Stimulated activated CD8-positive, alpha-beta memory T cell treated with anti-CD3 and anti-CD28 coated beads, Interleukin-7, amount 100 ng/mL, for 48 hours (primary cell): ENCODE results near the gene OSBPL8.
A peak's percentile ranks its signal among the peaks of the same experiment; 100 is the strongest.
"Not testable (repeated sequence)": the region's sequence is repeated elsewhere in the genome, so short reads cannot be mapped to it uniquely, and the experiment has no call there.

Source experiments
- DNase-seq, 2 donors: peaks; one replicate each; pipeline ENCODE4 v3.0.0-alpha.2; 2020; ENCODE audit warnings: low read depth in 1 of 2; ENCODE audit errors: extremely low read depth in 1 of 2

OSBPL8 gene

GRCh38 chr12:76375939-76376338 lies 183.6 kb downstream of the OSBPL8 start:
- DNase-seq: no peak

DNA sequence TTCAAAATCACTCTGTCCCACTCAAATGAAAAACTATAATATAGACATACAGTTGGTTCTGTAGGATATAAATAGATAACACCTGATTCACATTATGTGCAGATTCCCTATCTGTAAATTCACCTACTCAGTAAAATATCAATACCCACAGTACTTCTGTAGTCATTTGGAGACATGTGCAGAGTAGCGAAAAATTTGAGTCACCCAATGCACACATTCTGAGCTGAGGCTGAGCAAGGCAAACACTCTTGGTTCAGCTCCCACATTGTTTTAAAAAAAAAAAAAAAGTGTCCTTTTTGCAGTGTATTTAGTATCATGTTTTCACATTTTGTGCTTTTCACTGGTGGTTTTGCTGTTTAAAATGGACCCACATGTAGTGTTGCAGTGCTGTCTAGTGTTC lies 184.1 kb downstream of the OSBPL8 start:
- peak in 1 of 2 donors; percentile 5 for DNase-seq

GRCh38 chr12:76374386-76375020 lies 185.1 kb downstream of the OSBPL8 start:
- DNase-seq: no peak

DNA sequence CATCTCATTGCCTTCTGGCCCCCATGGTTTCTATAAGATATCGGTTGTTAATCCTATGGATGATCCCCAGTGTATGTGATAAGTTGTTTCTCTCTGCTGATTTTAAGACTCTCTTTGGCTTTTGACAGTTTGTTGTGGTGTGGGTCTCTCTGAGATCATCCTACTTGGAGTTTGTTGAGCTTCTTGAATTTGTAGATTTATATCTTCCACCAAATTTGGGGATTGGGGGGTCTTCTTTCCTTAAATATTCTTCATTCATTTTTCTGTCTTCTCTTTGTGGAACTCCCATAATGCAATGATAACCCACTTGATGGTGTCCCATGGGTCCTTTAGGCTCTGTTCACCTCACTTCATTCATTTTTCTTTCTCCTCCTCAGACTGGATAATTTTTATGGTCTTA lies 191.3 kb downstream of the OSBPL8 start:
- no peak for DNase-seq

DNA sequence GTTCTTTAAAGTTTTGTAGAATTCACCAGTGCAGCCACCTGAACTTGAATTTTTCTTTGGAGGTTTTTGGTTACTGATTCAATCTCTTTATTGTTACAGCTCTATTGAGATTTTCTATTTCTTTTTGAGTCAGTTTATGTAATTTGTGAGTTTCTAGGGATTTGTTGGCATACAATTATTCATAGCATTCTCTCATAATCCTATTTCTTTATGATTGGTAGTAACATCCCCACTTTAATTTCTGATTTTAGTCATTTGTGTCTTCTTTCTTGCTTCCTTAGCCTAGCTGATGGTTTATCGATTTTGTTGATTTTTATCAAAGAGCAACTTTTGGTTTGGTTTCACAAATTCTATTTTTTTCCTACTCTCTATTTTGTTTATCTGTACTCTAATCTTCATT lies 193.4 kb downstream of the OSBPL8 start:
- no peak for DNase-seq

- not testable (repeated sequence) for DNase-seq
Measured at GRCh38 chr12:76364131-76364530, 195.4 kb downstream of the OSBPL8 start.

DNA sequence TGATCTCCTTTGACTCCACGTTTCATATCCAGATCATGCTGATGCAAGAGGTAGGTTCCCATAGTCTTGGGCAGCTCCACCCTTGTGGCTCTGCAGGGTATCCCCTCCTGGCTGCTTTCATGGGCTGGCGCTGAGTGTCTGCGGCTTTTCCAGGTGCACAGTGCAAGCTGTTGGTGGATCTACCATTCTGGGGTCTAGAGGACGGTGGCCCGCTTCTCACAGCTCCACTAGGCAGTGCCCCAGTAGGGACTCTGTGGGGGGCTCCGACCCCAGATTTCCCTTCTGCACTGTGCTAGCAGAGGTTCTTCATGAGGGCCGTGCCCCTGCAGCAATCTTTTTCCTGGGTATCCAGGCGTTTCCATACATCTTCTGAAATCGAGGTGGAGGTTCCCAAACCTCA lies 199.3 kb downstream of the OSBPL8 start:
- no peak for DNase-seq

- no peak for DNase-seq
Measured at GRCh38 chr12:76356071-76356470, 203.5 kb downstream of the OSBPL8 start.

GRCh38 chr12:76348079-76348901 lies 211.3 kb downstream of the OSBPL8 start, which contains the start of gene BBS10:
TSS of gene BBS10 (minus strand) at chr12:76348415. CDS start at chr12:76348358, 57 bp downstream.
- peak; percentile 74 to 82 for DNase-seq

DNA sequence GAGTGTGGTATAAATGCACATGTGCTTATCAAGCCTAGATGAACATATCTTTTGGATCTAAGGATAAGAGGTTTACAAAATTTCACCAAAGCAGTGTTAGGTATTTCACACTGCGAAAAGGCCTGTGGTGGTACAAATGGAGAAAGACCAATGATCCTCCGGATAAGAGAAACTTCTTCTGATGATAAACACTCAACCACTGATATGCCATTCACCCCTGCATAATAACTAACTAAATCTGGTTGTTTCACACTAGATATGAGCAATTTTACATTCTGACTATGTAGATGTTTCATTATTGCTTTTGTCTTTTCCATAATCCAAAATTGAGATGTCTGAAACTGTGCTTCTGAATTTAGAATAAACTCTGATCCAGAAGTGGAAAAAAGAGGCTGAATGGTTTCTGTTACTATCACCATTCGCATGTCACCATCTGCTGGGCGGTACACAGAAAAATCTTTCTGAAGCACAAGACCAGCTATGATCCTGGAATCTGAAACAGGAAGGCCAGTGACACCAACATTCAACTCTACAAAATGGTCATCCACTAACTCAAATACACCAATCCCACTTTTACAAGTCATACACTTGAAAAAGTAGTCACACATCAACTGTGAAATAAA lies 212.7 kb downstream of the OSBPL8 start:
- DNase-seq: peak in 1 of 2 donors; percentile 27

- no peak for DNase-seq
Measured at GRCh38 chr12:76346236-76346635, 213.3 kb downstream of the OSBPL8 start.

GRCh38 chr12:76345569-76345968 lies 214.0 kb downstream of the OSBPL8 start:
- DNase-seq: no peak

GRCh38 chr12:76341436-76342030 lies 218.0 kb downstream of the OSBPL8 start:
- DNase-seq: no peak

DNA sequence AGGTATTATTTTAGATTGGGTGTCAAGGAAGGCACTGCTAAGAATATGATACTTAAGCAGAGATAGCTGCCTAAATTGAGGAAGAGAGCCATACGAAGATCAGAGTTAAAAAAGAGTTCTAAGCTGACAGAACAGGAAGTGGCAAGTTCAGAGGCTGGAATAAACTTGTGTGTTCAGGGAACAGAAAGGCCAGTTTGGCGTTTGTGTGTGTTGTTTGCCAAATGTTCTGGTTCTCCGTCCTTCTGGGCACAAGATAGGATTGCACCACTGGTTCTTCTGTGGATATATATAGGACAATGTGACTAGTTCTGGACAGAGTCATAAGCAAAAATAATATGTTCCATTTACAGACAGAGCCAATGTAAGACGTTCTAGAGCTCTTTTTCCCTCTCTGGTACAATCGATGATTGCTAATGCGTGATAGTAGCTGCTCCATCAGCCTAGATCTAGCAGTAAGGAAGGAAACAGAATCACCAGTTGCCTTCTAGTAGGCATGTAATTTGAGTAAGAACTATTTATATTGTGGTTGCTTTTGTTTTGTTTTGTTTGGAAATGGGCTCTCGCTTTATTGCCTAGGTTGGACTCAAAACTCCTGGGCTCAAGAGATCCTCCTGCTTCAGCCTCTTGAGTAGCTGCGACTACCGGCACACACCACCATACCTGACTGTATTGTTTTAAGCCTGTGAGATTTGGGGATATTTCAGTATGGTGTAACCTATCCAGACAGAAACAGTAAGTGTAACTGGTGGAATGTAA lies 218.7 kb downstream of the OSBPL8 start:
- no peak for DNase-seq

- DNase-seq: no peak
Measured at GRCh38 chr12:76337583-76337982, 222.0 kb downstream of the OSBPL8 start.

DNA sequence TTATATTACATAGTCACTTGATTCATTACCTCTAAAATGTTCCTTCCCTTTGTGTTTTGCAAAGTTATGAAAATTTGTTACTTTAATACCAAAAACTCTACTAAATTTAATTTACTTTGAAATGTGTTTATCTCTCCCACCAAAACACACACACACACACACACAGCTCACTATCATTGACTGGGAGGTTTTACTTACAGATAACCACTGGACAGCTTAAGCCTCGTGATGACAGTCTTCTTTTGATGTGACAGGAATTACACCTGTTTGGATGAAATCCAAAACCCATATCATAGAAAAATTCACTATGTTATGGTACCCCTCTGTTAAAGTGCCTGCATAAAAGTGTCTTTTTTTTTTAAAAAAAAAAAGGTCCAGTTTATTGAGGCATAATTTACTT lies 227.0 kb downstream of the OSBPL8 start:
- DNase-seq: no peak

- DNase-seq: no peak
Measured at GRCh38 chr12:76329606-76330005, 230.0 kb downstream of the OSBPL8 start.

GRCh38 chr12:76329159-76329558 lies 230.4 kb downstream of the OSBPL8 start:
- no peak for DNase-seq

DNA sequence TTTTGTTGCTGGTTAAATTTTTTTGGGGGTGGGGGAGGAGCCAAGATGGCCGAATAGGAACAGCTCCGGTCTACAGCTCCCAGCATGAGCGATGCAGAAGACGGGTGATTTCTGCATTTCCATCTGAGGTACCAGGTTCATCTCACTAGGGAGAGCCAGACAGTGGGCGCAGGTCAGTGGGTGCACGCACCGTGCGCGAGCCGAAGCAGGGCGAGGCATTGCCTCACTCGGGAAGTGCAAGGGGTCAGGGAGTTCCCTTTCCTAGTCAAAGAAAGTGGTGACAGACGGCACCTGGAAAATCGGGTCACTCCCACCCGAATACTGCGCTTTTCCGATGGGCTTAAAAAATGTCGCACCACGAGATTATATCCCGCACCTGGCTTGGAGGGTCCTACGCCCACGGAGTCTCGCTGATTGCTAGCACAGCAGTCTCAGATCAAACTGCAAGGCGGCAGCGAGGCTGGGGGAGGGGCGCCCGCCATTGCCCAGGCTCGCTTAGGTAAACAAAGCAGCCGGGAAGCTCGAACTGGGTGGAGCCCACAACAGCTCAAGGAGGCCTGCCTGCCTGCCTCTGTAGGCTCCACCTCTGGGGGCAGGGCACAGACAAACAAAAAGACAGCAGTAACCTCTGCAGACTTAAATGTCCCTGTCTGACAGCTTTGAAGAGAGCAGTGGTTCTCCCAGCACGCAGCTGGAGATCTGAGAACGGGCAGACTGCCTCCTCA lies 239.8 kb downstream of the OSBPL8 start:
- DNase-seq: not testable (repeated sequence)
